GM18505 (cell line): ENCODE data around the gene UBE2O.

ENCODE experiments used
- ATAC-seq: cut with Tn5 transposase; IDR thresholded peaks from one replicate; pipeline ENCODE4 v1.9.1; 2021; ENCODE audit not compliant: unreplicated experiment
- POLR2A ChIP-seq: IDR thresholded peaks from 4 replicates; pipeline ENCODE4 v1.6.1; 2011; ENCODE audit warnings: borderline replicate concordance; ENCODE audit not compliant: insufficient read depth, insufficient read length; ENCODE audit errors: extremely low read depth

Gene UBE2O

GRCh38 chr17:76452660-76453430 is at the start of gene UBE2O:
UBE2O (minus strand) TSS chr17:76453152; CDS start chr17:76453141, 11 bp downstream.
- TF ChIP-seq POLR2A = peak; percentile 72
- peak; percentile 81 for ATAC-seq

- no peak for ATAC-seq
- TF ChIP-seq POLR2A = no peak
Measured at GRCh38 chr17:76501827-76502307, 48.9 kb upstream of the UBE2O start.

- peak; percentile 88 for TF ChIP-seq POLR2A
- peak; percentile 68 for ATAC-seq
Measured at GRCh38 chr17:76501018-76501826, 48.3 kb upstream of the UBE2O start, which contains the start of gene RHBDF2. RHBDF2 (minus strand) TSS chr17:76501423; CDS start chr17:76481524, 19,899 bp downstream.

GRCh38 chr17:76500747-76501017 is 47.7 kb upstream of the UBE2O start:
- no peak for TF ChIP-seq POLR2A
- ATAC-seq = peak; percentile 7

- no peak for ATAC-seq
- TF ChIP-seq POLR2A = no peak
Measured at GRCh38 chr17:76500074-76500746, 47.3 kb upstream of the UBE2O start.

GRCh38 chr17:76499267-76499667 is 46.3 kb upstream of the UBE2O start:
- no peak for ATAC-seq
- TF ChIP-seq POLR2A = peak; percentile 32

- TF ChIP-seq POLR2A = peak; percentile 25
Measured at GRCh38 chr17:76498876-76499251, 45.9 kb upstream of the UBE2O start.

GRCh38 chr17:76497979-76498875 is 45.3 kb upstream of the UBE2O start:
- TF ChIP-seq POLR2A = peak; percentile 42
- no peak for ATAC-seq

More at GRCh38 chr17:76498876-76499251, 45.9 kb upstream of the UBE2O start:
- ATAC-seq = no peak

GRCh38 chr17:76497699-76497978 is 44.7 kb upstream of the UBE2O start:
- TF ChIP-seq POLR2A = no peak
- ATAC-seq = no peak

GRCh38 chr17:76496464-76496863 is 43.5 kb upstream of the UBE2O start:
- ATAC-seq = no peak
- no peak for TF ChIP-seq POLR2A

GRCh38 chr17:76495663-76496400 is 42.9 kb upstream of the UBE2O start:
- ATAC-seq = no peak
- no peak for TF ChIP-seq POLR2A

- TF ChIP-seq POLR2A = no peak
- no peak for ATAC-seq
Measured at GRCh38 chr17:76493505-76494167, 40.7 kb upstream of the UBE2O start.

GRCh38 chr17:76492989-76493501 is 40.1 kb upstream of the UBE2O start:
- peak; percentile 43 for ATAC-seq
- TF ChIP-seq POLR2A = peak; percentile 41
